Measurements from ENCODE around the gene CD72.
A peak's percentile ranks its signal among the peaks of the same experiment; 100 is the strongest.
"Not testable (repeated sequence)": the region's sequence is repeated elsewhere in the genome, so short reads cannot be mapped to it uniquely, and the experiment has no call there.

Gene CD72

GRCh38 chr9:35583521-35583920 is 34.7 kb downstream of the CD72 start:
- DNase-seq: not testable (repeated sequence)

- DNase-seq: not testable (repeated sequence)
Observed at GRCh38 chr9:35579659-35580227, 38.5 kb downstream of the CD72 start.

- no peak for DNase-seq
Observed at GRCh38 chr9:35579130-35579529, 39.1 kb downstream of the CD72 start.

- no peak for DNase-seq
Observed at GRCh38 chr9:35577486-35577885, 40.7 kb downstream of the CD72 start.

GRCh38 chr9:35575478-35575877 is 42.7 kb downstream of the CD72 start:
- no peak for DNase-seq

GRCh38 chr9:35574578-35575122 is 43.6 kb downstream of the CD72 start:
- no peak for DNase-seq

GRCh38 chr9:35570709-35571504 is 47.3 kb downstream of the CD72 start:
- peak; percentile 13 for DNase-seq

GRCh38 chr9:35569206-35569605 is 49.0 kb downstream of the CD72 start:
- DNase-seq: no peak

GRCh38 chr9:35568196-35568595 is 50.0 kb downstream of the CD72 start:
- DNase-seq: no peak

- no peak for DNase-seq
Observed at GRCh38 chr9:35566417-35566816, 51.8 kb downstream of the CD72 start.

GRCh38 chr9:35564658-35565061 is 53.6 kb downstream of the CD72 start:
- no peak for DNase-seq

- DNase-seq: no peak
Observed at GRCh38 chr9:35563791-35564197, 54.4 kb downstream of the CD72 start.

- DNase-seq: no peak
Observed at GRCh38 chr9:35562895-35563780, 55.1 kb downstream of the CD72 start.

- no peak for DNase-seq
Observed at GRCh38 chr9:35561468-35562261, 56.5 kb downstream of the CD72 start.

GRCh38 chr9:35560625-35561337 is 57.4 kb downstream of the CD72 start:
- DNase-seq: no peak
